ENCODE data around the gene BCAS1. TPM values are rescaled to one million over a fixed set of nuclear protein-coding genes. Genes with fewer than 3 reads are reported as not detected.
A peak's percentile ranks its signal among the peaks of the same experiment; 100 is the strongest.

Gene BCAS1
- total RNA-seq, 1 donor from 2014 or later: 2.8 TPM

DNA sequence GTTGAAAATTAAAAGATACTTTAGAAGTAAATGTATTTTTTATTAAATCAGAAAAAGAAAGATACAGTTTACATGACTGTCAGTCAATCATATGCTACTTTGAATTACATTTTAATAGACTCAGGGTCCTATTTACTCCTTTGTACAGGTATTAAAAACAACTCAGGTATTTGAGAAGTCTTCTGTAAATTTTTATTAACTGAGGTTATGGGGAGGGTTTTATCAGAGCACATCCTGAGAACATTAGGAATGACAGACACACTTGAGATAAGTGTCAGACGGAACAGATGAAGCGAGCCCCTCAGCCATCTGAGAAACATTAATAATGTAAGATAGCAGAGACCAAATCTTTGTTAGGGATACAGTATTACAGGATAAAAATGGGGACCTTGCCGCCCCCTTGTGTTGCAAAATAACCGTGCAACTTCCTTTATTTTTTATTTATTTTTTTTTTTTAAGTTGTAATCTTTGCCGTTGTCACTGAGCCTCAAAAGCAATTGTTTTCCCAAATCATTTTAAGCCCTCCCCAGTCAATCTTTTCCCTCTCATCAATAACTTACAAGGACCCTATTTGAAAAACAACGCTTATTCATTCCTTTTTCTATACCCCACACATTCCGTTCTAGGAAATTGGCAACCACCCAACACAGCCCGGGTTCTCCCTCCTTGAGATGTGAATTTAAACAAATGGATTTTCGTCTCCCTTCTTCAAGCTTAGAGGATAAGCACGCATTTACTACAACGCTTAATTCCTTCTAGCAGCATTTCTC lies 126.7 kb downstream of the BCAS1 start:
- Histone ChIP-seq H3K4me3 (peak overlapping the region; percentile 20), H3K4me1 (peaks cover 39% of the 10 kb centered on the region), H3K9me3 (no peaks in the 10 kb centered on the region), H3K27ac (no peak overlapping the region), H3K27me3 (ENCODE audit: low read depth) (no peaks in the 10 kb centered on the region), H3K36me3 (no peaks in the 10 kb centered on the region)
- DNase-seq: no peak
- no peak for ATAC-seq
- TF ChIP-seq CTCF (IDR thresholded peaks at IDR 0.05): peak; percentile 55
- intact Hi-C loops (cut with DNase I): no loop called here

DNA sequence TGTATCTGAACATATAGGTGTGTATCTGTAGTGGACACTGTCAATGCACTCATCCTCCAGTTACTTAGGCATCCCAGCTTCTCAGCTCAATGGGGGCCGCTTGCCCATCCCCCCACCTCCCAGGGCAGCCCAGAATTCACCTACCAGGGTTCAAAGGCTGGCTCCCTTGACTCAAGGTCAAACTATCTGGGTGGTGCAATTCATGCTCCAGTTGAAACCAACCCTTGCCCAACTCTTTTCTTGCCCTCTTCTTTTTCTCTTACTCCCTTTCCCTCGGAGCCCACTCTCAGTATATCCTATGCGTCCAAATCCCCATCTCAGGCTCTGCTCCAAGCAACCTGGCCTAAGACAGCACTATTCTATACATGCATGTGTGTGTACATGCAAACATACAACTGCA lies 127.4 kb downstream of the BCAS1 start:
- H3K36me3 ChIP-seq: no peaks in the 10 kb centered on the region
- H3K27me3 ChIP-seq (ENCODE audit: low read depth): no peaks in the 10 kb centered on the region
- H3K9me3 ChIP-seq: no peaks in the 10 kb centered on the region
- H3K4me1 ChIP-seq: peaks cover 46% of the 10 kb centered on the region
- H3K27ac ChIP-seq: no peak overlapping the region
- H3K4me3 ChIP-seq: no peak overlapping the region
- TF ChIP-seq CTCF (IDR thresholded peaks at IDR 0.05): no peak
- ATAC-seq: no peak
- DNase-seq: no peak
- intact Hi-C loops (cut with DNase I): no loop called here

GRCh38 chr20:53942472-53942816 lies 128.0 kb downstream of the BCAS1 start:
- H3K9me3 ChIP-seq: no peaks in the 10 kb centered on the region
- peaks cover 51% of the 10 kb centered on the region for H3K4me1 ChIP-seq
- ATAC-seq: no peak
- H3K36me3 ChIP-seq: no peaks in the 10 kb centered on the region
- H3K27me3 ChIP-seq (ENCODE audit: low read depth): no peaks in the 10 kb centered on the region
- DNase-seq: no peak
- intact Hi-C loops (cut with DNase I): no loop called here
- no peak for TF ChIP-seq CTCF (IDR thresholded peaks at IDR 0.05)
- no peak overlapping the region for H3K27ac ChIP-seq
- no peak overlapping the region for H3K4me3 ChIP-seq

DNA sequence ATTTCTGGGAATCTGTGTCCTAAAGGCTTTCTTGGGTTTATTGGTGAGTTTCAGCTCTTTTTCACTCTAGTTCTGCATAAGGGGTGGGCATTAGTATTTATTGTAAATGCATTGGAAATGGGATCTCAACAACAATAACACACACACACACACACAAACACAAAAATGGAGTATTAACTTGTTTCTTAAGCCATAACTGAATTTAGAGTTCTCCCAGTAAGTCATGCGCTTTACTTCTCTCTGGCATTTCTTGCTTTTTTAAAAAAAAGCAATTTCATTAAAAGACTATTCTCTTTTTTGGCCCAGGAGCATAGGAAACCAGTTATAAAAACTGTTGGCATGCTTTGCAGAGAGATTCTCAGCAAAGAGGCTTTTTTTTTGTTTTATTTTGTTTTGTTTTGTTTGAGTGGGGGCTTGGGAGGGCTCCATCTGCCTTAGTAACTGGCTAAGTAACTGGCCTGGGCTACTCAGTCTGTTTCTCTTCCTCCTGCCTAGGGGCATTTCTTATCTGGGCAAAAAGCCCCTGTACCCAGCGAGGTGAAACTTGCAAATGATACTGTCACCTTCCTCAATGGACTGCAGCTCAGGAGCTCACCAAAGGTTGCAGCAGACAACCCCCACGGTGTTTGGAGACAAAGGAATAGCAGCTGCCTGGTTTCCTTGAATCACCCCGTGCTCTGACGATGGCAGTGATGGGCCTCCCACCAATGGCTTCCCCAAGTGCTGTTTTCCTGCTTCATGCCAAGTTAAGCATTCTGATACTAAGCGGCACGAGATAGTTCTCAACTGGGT lies 128.5 kb downstream of the BCAS1 start:
- peaks cover 53% of the 10 kb centered on the region for H3K4me1 ChIP-seq
- TF ChIP-seq CTCF (IDR thresholded peaks at IDR 0.05): no peak
- H3K4me3 ChIP-seq: no peak overlapping the region
- no peaks in the 10 kb centered on the region for H3K36me3 ChIP-seq
- H3K9me3 ChIP-seq: no peaks in the 10 kb centered on the region
- no peaks in the 10 kb centered on the region for H3K27me3 ChIP-seq (ENCODE audit: low read depth)
- peak overlapping the region; percentile 70 for H3K27ac ChIP-seq
- intact Hi-C loops (cut with DNase I): no loop called here
- ATAC-seq (no peak), DNase-seq (no peak)

- H3K9me3 ChIP-seq: no peaks in the 10 kb centered on the region
- no peaks in the 10 kb centered on the region for H3K27me3 ChIP-seq (ENCODE audit: low read depth)
- H3K4me1 ChIP-seq: peaks cover 53% of the 10 kb centered on the region
- peak; percentile 29 to 43 for ATAC-seq
- no peak for TF ChIP-seq CTCF (IDR thresholded peaks at IDR 0.05)
- no peaks in the 10 kb centered on the region for H3K36me3 ChIP-seq
- no peak overlapping the region for H3K4me3 ChIP-seq
- no peak for DNase-seq
- peak overlapping the region; percentile 70 for H3K27ac ChIP-seq
- intact Hi-C loops (cut with DNase I): no loop called here
Observed at GRCh38 chr20:53940907-53941545, 129.4 kb downstream of the BCAS1 start.
